Gastroesophageal sphincter (tissue), 4 donors: Measurements from ENCODE around the gene RECQL5. TPM values are rescaled to one million over a fixed set of nuclear protein-coding genes. Genes with fewer than 3 reads are reported as not detected.

ENCODE experiments used
- ATAC-seq: fragments of 150-250 bp; one replicate; pipeline ENCODE4 v1.9.1; 2016; ENCODE audit warnings: mild to moderate bottlenecking, moderate library complexity
- H3K27ac ChIP-seq, 4 donors: fragments of 200-600 bp; sonication (generic) in 3 of 4; 1 replicate in 3 of 4; 2 replicates in 1 of 4; pipeline ENCODE4 v1.5.1; 2016 to 2019
- H3K27me3 ChIP-seq: fragments of 200-600 bp; sonication (generic); one replicate; pipeline ENCODE4 v1.5.1; 2019
- H3K36me3 ChIP-seq, 2 donors: fragments of 200-600 bp; sonication (generic); one replicate each; pipeline ENCODE4 v1.5.1; 2019; ENCODE audit warnings: control low read depth in 1 of 2
- H3K4me1 ChIP-seq, 3 donors: fragments of 200-600 bp; sonication (generic); 1 replicate in 2 of 3; 2 replicates in 1 of 3; pipeline ENCODE4 v1.5.1; 2016 to 2019; ENCODE audit warnings: control low read depth in 2 of 3
- H3K4me3 ChIP-seq, 2 donors: fragments of 200-600 bp; sonication (generic); one replicate each; pipeline ENCODE4 v1.5.1; 2019; ENCODE audit warnings: mild to moderate bottlenecking in 1 of 2, moderate library complexity in 1 of 2
- H3K9me3 ChIP-seq, 3 donors: fragments of 200-600 bp; sonication (generic); one replicate each; pipeline ENCODE4 v1.5.1; 2017 to 2019; ENCODE audit warnings: control low read depth in 2 of 3
- EP300 ChIP-seq: sonication (generic); formaldehyde crosslinking; IDR thresholded peaks from one replicate; pipeline ENCODE4 v1.6.1; 2017; ENCODE audit warnings: antibody characterized with exemption, mild to moderate bottlenecking
- POLR2A ChIP-seq, 2 donors: fragments of 450-650 bp; IDR thresholded peaks; one replicate each; pipeline ENCODE4 v1.6.1; 2017; ENCODE audit warnings: antibody characterized with exemption in 2 of 2, mild to moderate bottlenecking in 2 of 2, moderate library complexity in 1 of 2
- POLR2AphosphoS5 ChIP-seq: sonication (generic); formaldehyde crosslinking; IDR thresholded peaks from one replicate; pipeline ENCODE4 v1.6.1; 2017; ENCODE audit warnings: antibody characterized with exemption
- WGBS, 2 donors: methylation state at CpG; one replicate each; pipeline ENCODE4 v1.1.5; 2018; ENCODE audit warnings: low coverage in 1 of 2; 5-methylcytosine and 5-hydroxymethylcytosine counted together
- total RNA-seq, 4 donors: library from RNA; depleted of rRNA; stranded (reverse); fragments of >200 nt; gene quantifications; one replicate each; pipeline ENCODE4 v1.1.0, GENCODE V29; 2016
- TF ChIP-seq, protein P1 (sequence below), 4 experiments: fragments of 200-600 bp in 2 of 4; fragments of 450-650 bp in 2 of 4; sonication (generic) in 1 of 4; IDR thresholded peaks; one replicate each; pipeline ENCODE4 v1.5.1; 2017 to 2019; ENCODE audit warnings: antibody characterized with exemption in 4 of 4, mild to moderate bottlenecking in 2 of 4, moderate library complexity in 2 of 4

The RECQL5 gene
- total RNA-seq, 4 donors from 2014 or later: 6.4 to 15.1 (median 13.6) TPM

DNA sequence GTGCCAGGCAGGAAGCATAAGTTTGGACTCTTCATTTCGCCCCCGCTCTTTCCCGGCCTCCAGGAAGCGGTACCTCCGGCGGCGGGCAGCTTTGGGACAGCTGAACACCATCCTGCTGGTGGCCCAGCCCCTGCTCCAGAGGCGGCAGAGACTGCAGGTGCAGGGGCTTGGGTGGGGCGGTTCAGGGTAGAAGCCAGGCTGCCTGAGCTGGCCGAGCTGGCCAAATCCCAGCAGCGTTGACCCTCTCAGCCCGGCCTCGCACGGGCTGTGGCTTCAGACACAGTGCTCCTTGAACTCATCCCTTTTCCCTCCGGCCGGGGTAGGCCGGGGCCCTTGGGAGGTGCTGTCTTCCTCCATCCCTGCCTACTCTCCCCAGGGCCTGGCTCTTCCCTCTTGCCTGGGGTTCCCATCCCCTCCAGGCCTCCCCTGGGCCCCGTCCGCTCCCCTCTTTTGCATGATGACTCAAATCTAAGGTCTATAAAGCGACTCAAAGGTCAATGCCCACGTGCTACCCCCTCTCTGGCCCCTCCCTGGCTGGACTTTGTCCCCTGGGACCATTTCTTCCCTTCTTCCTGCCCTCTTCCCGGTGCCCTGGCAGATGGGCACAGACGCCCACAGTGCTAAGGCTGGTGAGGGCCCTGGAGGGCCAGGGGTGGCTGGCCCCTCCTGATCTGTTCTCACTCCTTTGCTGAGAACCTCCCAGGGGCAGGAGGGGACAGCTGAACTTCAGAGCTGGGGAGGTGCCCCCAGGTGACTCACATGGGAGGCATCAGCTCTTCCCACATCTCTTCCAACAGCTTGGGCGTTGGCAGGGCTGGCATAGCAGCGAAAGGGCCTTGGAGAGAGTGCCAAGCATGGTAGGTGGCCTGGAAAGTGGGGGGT, 56.6 kb downstream of the RECQL5 start:
- no peak overlapping the region for H3K27ac ChIP-seq
- H3K27me3 ChIP-seq: no peaks in the 10 kb centered on the region
- TF ChIP-seq POLR2AphosphoS5: no peak
- TF ChIP-seq EP300: no peak
- TF ChIP-seq, protein P1, sequence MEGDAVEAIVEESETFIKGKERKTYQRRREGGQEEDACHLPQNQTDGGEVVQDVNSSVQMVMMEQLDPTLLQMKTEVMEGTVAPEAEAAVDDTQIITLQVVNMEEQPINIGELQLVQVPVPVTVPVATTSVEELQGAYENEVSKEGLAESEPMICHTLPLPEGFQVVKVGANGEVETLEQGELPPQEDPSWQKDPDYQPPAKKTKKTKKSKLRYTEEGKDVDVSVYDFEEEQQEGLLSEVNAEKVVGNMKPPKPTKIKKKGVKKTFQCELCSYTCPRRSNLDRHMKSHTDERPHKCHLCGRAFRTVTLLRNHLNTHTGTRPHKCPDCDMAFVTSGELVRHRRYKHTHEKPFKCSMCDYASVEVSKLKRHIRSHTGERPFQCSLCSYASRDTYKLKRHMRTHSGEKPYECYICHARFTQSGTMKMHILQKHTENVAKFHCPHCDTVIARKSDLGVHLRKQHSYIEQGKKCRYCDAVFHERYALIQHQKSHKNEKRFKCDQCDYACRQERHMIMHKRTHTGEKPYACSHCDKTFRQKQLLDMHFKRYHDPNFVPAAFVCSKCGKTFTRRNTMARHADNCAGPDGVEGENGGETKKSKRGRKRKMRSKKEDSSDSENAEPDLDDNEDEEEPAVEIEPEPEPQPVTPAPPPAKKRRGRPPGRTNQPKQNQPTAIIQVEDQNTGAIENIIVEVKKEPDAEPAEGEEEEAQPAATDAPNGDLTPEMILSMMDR (IDR thresholded peaks at IDR 0.05): no peak
- no peak for TF ChIP-seq POLR2A (IDR thresholded peaks at IDR 0.05)
- 87 to 92% methylated on average over 11 to 13 of the region's 25 CpGs for WGBS, 2 donors
- H3K36me3 ChIP-seq: peaks cover 0 to 64% of the 10 kb centered on the region in 2 donors
- no peaks in the 10 kb centered on the region for H3K9me3 ChIP-seq
- ATAC-seq: no peak
- no peaks in the 10 kb centered on the region for H3K4me1 ChIP-seq
- no peak overlapping the region for H3K4me3 ChIP-seq

DNA sequence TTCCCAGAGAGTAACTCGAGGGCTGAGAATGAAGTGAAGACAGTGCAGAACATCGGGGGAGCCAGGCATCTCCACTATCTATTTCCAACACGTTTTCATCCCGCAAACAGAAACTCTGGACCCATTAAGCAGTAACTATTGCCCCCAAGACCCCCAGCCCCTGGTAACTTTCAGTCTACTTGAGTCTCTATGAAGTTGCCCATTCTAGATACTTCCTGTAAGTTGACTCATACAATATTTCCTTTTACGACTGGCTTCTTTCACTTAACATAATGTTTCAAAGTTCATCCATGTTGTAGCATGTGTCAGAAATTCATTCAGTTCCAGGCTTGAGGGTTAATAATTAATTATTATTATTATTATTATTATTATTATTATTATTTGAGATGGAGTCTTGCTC, 59.9 kb downstream of the RECQL5 start:
- H3K9me3 ChIP-seq: no peaks in the 10 kb centered on the region
- H3K27ac ChIP-seq: no peak overlapping the region
- WGBS, 2 donors: 75 to 77% methylated on average over 2 to 4 of the region's 5 CpGs
- no peak for ATAC-seq
- TF ChIP-seq EP300: no peak
- TF ChIP-seq POLR2AphosphoS5: no peak
- TF ChIP-seq, protein P1 (IDR thresholded peaks at IDR 0.05): no peak
- TF ChIP-seq POLR2A (IDR thresholded peaks at IDR 0.05): no peak
- no peaks in the 10 kb centered on the region for H3K27me3 ChIP-seq
- no peak overlapping the region for H3K4me3 ChIP-seq
- no peaks in the 10 kb centered on the region for H3K4me1 ChIP-seq
- H3K36me3 ChIP-seq: peaks cover 0 to 38% of the 10 kb centered on the region in 2 donors

DNA sequence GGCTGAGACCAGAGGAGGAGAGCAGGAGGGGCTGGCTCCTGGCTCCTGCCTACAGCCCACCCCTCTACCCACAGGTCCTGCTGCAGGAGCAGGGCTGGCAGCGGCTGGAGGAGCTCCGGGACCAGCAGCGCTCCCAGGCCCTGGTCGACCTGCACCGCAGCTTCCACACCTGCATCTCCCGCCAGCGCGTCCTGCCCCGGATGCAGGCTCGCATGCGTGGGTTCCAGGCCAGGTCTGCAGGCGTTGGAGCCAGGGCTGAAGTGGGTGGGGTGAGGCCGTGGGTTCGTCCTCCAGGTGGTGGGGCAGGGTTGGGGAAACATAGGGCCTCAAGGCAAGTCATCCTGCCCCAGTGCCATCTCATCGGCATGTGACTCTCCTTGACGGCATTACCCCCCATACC, 61.2 kb downstream of the RECQL5 start:
- no peak for ATAC-seq

DNA sequence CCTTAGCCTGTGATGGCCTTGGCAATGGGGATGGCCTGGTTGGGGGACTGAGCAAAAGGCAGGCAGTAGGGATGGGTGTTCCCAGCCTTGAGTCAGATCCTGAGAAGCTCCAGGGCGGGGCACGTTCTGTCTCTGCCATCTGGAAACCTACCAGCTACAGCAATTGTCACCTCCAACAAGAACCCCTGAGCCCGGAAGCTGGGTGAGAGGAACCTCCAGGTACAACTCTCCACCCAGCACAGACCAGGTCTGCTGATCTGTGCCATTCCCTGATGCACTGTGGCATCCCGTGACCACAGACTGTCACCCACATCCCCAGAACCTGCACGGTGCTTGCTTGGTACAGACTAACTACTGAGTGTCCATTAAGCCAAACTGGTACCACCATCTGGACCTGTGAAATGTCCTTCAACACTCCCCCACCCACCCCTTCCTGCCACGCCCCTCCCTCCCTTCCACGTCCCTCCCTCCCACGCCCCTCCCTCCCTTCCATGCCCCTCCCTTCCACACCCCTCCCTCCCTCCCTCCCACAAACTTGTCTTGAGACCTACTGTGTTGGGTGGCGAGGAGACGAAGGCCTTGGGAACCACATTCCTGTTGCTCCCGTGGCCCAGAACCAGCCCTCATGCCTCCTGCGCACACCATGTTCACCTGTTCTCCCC, 62.8 kb downstream of the RECQL5 start:
- no peak overlapping the region for H3K27ac ChIP-seq
- TF ChIP-seq POLR2AphosphoS5 (no peak), POLR2A (IDR thresholded peaks at IDR 0.05) (no peak), EP300 (no peak)
- TF ChIP-seq, protein P1 (IDR thresholded peaks at IDR 0.05): no peak
- no peaks in the 10 kb centered on the region for H3K9me3 ChIP-seq
- no peaks in the 10 kb centered on the region for H3K4me1 ChIP-seq
- ATAC-seq: peak; percentile 33
- 59% methylated on average over 4 of the region's 12 CpGs; no CpG with 5 or more reads in 1 of the 2 donors for WGBS, 2 donors
- H3K27me3 ChIP-seq: no peaks in the 10 kb centered on the region
- peaks cover 0 to 17% of the 10 kb centered on the region in 2 donors for H3K36me3 ChIP-seq
- no peak overlapping the region for H3K4me3 ChIP-seq

More for the DNA sequence above, 61.2 kb downstream of the RECQL5 start:
- Histone ChIP-seq H3K27ac (no peak overlapping the region), H3K4me3 (no peak overlapping the region), H3K36me3 (peaks cover 0 to 28% of the 10 kb centered on the region in 2 donors), H3K27me3 (no peaks in the 10 kb centered on the region), H3K9me3 (no peaks in the 10 kb centered on the region), H3K4me1 (no peaks in the 10 kb centered on the region)
- 90 to 100% methylated on average over 1 to 4 of the region's 16 CpGs for WGBS, 2 donors
- TF ChIP-seq POLR2A (IDR thresholded peaks at IDR 0.05) (no peak), POLR2AphosphoS5 (no peak), EP300 (no peak)
- TF ChIP-seq, protein P1 (IDR thresholded peaks at IDR 0.05): no peak
